H9 (cell line): Measurements from ENCODE around the gene ANKRD7. TPM values are rescaled to one million over a fixed set of nuclear protein-coding genes. Genes with fewer than 3 reads are reported as not detected.

ENCODE experiments used
- DNase-seq: peaks from one replicate; pipeline ENCODE4 v3.0.0-alpha.2; 2017
- H2AFZ ChIP-seq: one replicate; pipeline ENCODE4 v1.6.1; 2013; ENCODE audit warnings: mild to moderate bottlenecking, low read length, control low read depth, moderate library complexity
- H2AK5ac ChIP-seq: 2 replicates; pipeline ENCODE4 v1.6.1; 2013; ENCODE audit warnings: low read length, control low read depth, mixed read lengths; ENCODE audit not compliant: insufficient read length
- H2BK120ac ChIP-seq: one replicate; pipeline ENCODE4 v1.6.1; 2013; ENCODE audit warnings: low read depth, mild to moderate bottlenecking, low read length, control low read depth, inconsistent platforms; ENCODE audit not compliant: poor library complexity, severe bottlenecking
- H2BK12ac ChIP-seq: 2 replicates; pipeline ENCODE4 v1.6.1; 2013; ENCODE audit warnings: low read length, control low read depth, mixed read lengths, low read depth; ENCODE audit not compliant: insufficient read length
- H2BK15ac ChIP-seq: 2 replicates; pipeline ENCODE4 v1.6.1; 2013; ENCODE audit warnings: low read depth, low read length, control low read depth
- H2BK20ac ChIP-seq: one replicate; pipeline ENCODE4 v1.6.1; 2013; ENCODE audit warnings: low read depth, mild to moderate bottlenecking, low read length, control low read depth, inconsistent platforms; ENCODE audit not compliant: poor library complexity, severe bottlenecking
- H2BK5ac ChIP-seq: 2 replicates; pipeline ENCODE4 v1.6.1; 2013; ENCODE audit warnings: low read length, control low read depth, mixed read lengths; ENCODE audit not compliant: insufficient read length
- H3K14ac ChIP-seq: 2 replicates; pipeline ENCODE4 v1.6.1; 2013; ENCODE audit warnings: low read length, control low read depth; ENCODE audit not compliant: insufficient read depth
- H3K18ac ChIP-seq: 2 replicates; pipeline ENCODE4 v1.6.1; 2013; ENCODE audit warnings: low read depth, mild to moderate bottlenecking, mixed read lengths, low read length, control low read depth; ENCODE audit not compliant: insufficient read length
- H3K23ac ChIP-seq: 2 replicates; pipeline ENCODE4 v1.6.1; 2013; ENCODE audit warnings: low read length, control low read depth, mixed read lengths, low read depth; ENCODE audit not compliant: insufficient read length
- H3K23me2 ChIP-seq: 2 replicates; pipeline ENCODE4 v1.6.1; 2013; ENCODE audit warnings: low read depth, mild to moderate bottlenecking, mixed read lengths, low read length, control low read depth; ENCODE audit not compliant: insufficient read length, poor library complexity, severe bottlenecking
- H3K27ac ChIP-seq: 2 replicates; pipeline ENCODE4 v1.5.1; 2013; ENCODE audit warnings: low read length, control low read depth, mixed read lengths, low read depth; ENCODE audit not compliant: insufficient read length
- H3K27me3 ChIP-seq: 2 replicates; pipeline ENCODE4 v1.6.1; 2013; ENCODE audit warnings: low read length, control low read depth, inconsistent platforms; ENCODE audit not compliant: insufficient read depth
- H3K4ac ChIP-seq: 2 replicates; pipeline ENCODE4 v1.6.1; 2013; ENCODE audit warnings: low read depth, mild to moderate bottlenecking, control low read depth, inconsistent platforms, low read length, moderate library complexity
- H3K4me1 ChIP-seq: 2 replicates; pipeline ENCODE4 v1.6.1; 2013; ENCODE audit warnings: low read length, control low read depth, inconsistent platforms; ENCODE audit not compliant: insufficient read depth
- H3K4me2 ChIP-seq: 2 replicates; pipeline ENCODE4 v1.6.1; 2013; ENCODE audit warnings: low read length, control low read depth, mixed read lengths; ENCODE audit not compliant: insufficient read length, insufficient read depth
- H3K56ac ChIP-seq: 2 replicates; pipeline ENCODE4 v1.6.1; 2013; ENCODE audit warnings: low read depth, mild to moderate bottlenecking, mixed read lengths, low read length, control low read depth; ENCODE audit not compliant: insufficient read length
- H3K79me1 ChIP-seq: 2 replicates; pipeline ENCODE4 v1.6.1; 2013; ENCODE audit warnings: low read depth, mild to moderate bottlenecking, moderate library complexity, low read length, control low read depth, inconsistent platforms; ENCODE audit not compliant: insufficient read depth, poor library complexity, severe bottlenecking
- H3K79me2 ChIP-seq: 2 replicates; pipeline ENCODE4 v1.6.1; 2013; ENCODE audit warnings: low read length, control low read depth, inconsistent platforms; ENCODE audit not compliant: insufficient read depth
- H3K9ac ChIP-seq: 2 replicates; pipeline ENCODE4 v1.6.1; 2013; ENCODE audit warnings: low read length, control low read depth, mixed read lengths; ENCODE audit not compliant: insufficient read length; ENCODE audit errors: extremely low read depth
- H3K9me3 ChIP-seq: one replicate; pipeline ENCODE4 v1.6.1; 2013; ENCODE audit warnings: low read depth, low read length, inconsistent platforms; ENCODE audit not compliant: control insufficient read depth
- H3T11ph ChIP-seq: one replicate; pipeline ENCODE4 v1.6.1; 2013; ENCODE audit warnings: mild to moderate bottlenecking, low read length, control low read depth, inconsistent platforms
- H4K20me1 ChIP-seq: one replicate; pipeline ENCODE4 v1.6.1; 2013; ENCODE audit not compliant: control insufficient read depth, insufficient read length, insufficient read depth
- H4K5ac ChIP-seq: 2 replicates; pipeline ENCODE4 v1.6.1; 2013; ENCODE audit warnings: low read depth, mild to moderate bottlenecking, mixed read lengths, low read length, control low read depth; ENCODE audit not compliant: insufficient read length
- H4K8ac ChIP-seq: replicated peaks from 2 replicates; pipeline ENCODE4 v1.6.1; 2013; ENCODE audit warnings: low read length, control low read depth, mixed read lengths, low read depth; ENCODE audit not compliant: insufficient read length
- H4K91ac ChIP-seq: 2 replicates; pipeline ENCODE4 v1.6.1; 2013; ENCODE audit warnings: low read depth, mild to moderate bottlenecking, moderate library complexity, mixed read lengths, low read length, control low read depth; ENCODE audit not compliant: insufficient read length
- H3K27ac Mint-ChIP-seq, 3 experiments: 2 replicates in 2 of 3; 3 replicates in 1 of 3; pipeline ENCODE4 v1.8.0; 2020 to 2021; ENCODE audit warnings: mixed read lengths in 3 of 3, mild to moderate bottlenecking in 1 of 3, moderate library complexity in 1 of 3
- H3K27me3 Mint-ChIP-seq: 2 replicates; pipeline ENCODE4 v1.8.0; 2021; ENCODE audit warnings: low read depth, mild to moderate bottlenecking, moderate library complexity, mixed read lengths
- H3K36me3 Mint-ChIP-seq, 3 experiments: 2 replicates in 2 of 3; 3 replicates in 1 of 3; pipeline ENCODE4 v1.8.0; 2020 to 2021; ENCODE audit warnings: low read depth in 3 of 3, mixed read lengths in 3 of 3; ENCODE audit not compliant: insufficient read depth in 1 of 3
- H3K4me1 Mint-ChIP-seq, 2 experiments: 2 replicates each; pipeline ENCODE4 v1.8.0; 2020; ENCODE audit warnings: mixed read lengths in 2 of 2
- H3K4me3 Mint-ChIP-seq, 2 experiments: 2 replicates in 1 of 2; 3 replicates in 1 of 2; pipeline ENCODE4 v1.8.0; 2020 to 2021; ENCODE audit warnings: mild to moderate bottlenecking in 2 of 2, mixed read lengths in 2 of 2, moderate library complexity in 1 of 2
- H3K9me3 Mint-ChIP-seq, 2 experiments: 2 replicates in 1 of 2; 3 replicates in 1 of 2; pipeline ENCODE4 v1.8.0; 2020; ENCODE audit warnings: mild to moderate bottlenecking in 2 of 2, mixed read lengths in 2 of 2, moderate library complexity in 1 of 2
- WGBS: extraction: QIAGEN DNeasy Blood & Tissue Kit; methylation state at CpG from one replicate; pipeline ENCODE4 v1.1.7; 2013; ENCODE audit warnings: missing lambda C conversion rate, low lambda C conversion rate, mixed read lengths; ENCODE audit not compliant: insufficient read length; ENCODE audit errors: extremely low coverage; 5-methylcytosine and 5-hydroxymethylcytosine counted together
- total RNA-seq: library from RNA; stranded (reverse); gene quantifications from 2 replicates; pipeline ENCODE4 v1.2.1, GENCODE V29; 2021
- TF ChIP-seq, protein P1 (sequence below): fragments of 200-600 bp; sonication (generic); conservative IDR thresholded peaks from 3 replicates; pipeline ENCODE4 v1.8.0; 2021; ENCODE audit warnings: antibody characterized with exemption, mild to moderate bottlenecking

Gene ANKRD7
- total RNA-seq, 1 experiment from 2014 or later = not detected

DNA sequence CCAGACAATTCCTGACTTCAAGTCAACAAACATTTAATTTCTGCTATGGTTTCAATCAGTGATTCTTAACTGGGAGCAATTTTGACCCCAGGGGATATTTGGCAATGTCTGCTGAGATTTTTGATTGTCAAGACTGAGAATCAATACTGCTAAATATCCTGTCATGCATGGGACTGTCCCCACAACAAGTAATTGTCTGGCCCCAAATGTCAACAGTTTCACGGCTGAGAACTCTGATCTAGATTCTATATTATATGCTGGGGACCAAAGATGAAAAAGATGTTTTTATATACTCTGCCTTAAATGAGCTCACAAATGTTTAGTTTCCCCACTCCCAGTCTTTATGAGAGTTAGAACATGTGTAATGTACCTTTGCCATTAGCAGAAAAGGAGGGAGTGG is 19.2 kb downstream of the ANKRD7 start:
- no peak overlapping the region for H4K8ac ChIP-seq
- no peaks in the 10 kb centered on the region for H3K79me1 ChIP-seq
- H3K27ac ChIP-seq = no peak overlapping the region
- H3K9ac ChIP-seq = no peak overlapping the region
- no peaks in the 10 kb centered on the region for H3K4me1 ChIP-seq
- H2BK120ac ChIP-seq = no peak overlapping the region
- WGBS = no CpG with 5 or more reads among the region's 1 CpG
- no peaks in the 10 kb centered on the region for H3K23me2 ChIP-seq
- Mint-ChIP-seq H3K9me3 (no peaks in the 10 kb centered on the region), H3K4me3 (no peak overlapping the region), H3K4me1 (peaks cover 10 to 12% of the 10 kb centered on the region in 2 experiments), H3K36me3 (no peaks in the 10 kb centered on the region), H3K27ac (no peak overlapping the region), H3K27me3 (no peaks in the 10 kb centered on the region)
- H4K20me1 ChIP-seq = no peaks in the 10 kb centered on the region
- H2AFZ ChIP-seq = no peak overlapping the region
- H3K23ac ChIP-seq = no peak overlapping the region
- no peak overlapping the region for H3K14ac ChIP-seq
- H3K9me3 ChIP-seq = no peaks in the 10 kb centered on the region
- no peak for DNase-seq
- H3K4ac ChIP-seq = no peak overlapping the region
- no peak overlapping the region for H2BK20ac ChIP-seq
- TF ChIP-seq, protein P1, sequence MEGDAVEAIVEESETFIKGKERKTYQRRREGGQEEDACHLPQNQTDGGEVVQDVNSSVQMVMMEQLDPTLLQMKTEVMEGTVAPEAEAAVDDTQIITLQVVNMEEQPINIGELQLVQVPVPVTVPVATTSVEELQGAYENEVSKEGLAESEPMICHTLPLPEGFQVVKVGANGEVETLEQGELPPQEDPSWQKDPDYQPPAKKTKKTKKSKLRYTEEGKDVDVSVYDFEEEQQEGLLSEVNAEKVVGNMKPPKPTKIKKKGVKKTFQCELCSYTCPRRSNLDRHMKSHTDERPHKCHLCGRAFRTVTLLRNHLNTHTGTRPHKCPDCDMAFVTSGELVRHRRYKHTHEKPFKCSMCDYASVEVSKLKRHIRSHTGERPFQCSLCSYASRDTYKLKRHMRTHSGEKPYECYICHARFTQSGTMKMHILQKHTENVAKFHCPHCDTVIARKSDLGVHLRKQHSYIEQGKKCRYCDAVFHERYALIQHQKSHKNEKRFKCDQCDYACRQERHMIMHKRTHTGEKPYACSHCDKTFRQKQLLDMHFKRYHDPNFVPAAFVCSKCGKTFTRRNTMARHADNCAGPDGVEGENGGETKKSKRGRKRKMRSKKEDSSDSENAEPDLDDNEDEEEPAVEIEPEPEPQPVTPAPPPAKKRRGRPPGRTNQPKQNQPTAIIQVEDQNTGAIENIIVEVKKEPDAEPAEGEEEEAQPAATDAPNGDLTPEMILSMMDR = no peak
- no peak overlapping the region for H2BK15ac ChIP-seq
- no peak overlapping the region for H3K4me2 ChIP-seq
- no peak overlapping the region for H3K56ac ChIP-seq
- H4K5ac ChIP-seq = no peak overlapping the region
- H2AK5ac ChIP-seq = no peak overlapping the region
- H3T11ph ChIP-seq = no peak overlapping the region
- no peak overlapping the region for H2BK12ac ChIP-seq
- no peak overlapping the region for H4K91ac ChIP-seq
- H2BK5ac ChIP-seq = no peak overlapping the region
- H3K79me2 ChIP-seq = no peaks in the 10 kb centered on the region
- no peak overlapping the region for H3K18ac ChIP-seq
- no peaks in the 10 kb centered on the region for H3K27me3 ChIP-seq
